ENCODE data around the gene CD22. TPM values are rescaled to one million over a fixed set of nuclear protein-coding genes. Genes with fewer than 3 reads are reported as not detected.
"Not testable (repeated sequence)": the region's sequence is repeated elsewhere in the genome, so short reads cannot be mapped to it uniquely, and the experiment has no call there.

Gene CD22
- 10 to 100 TPM in 2 of 4 donors, 1 to 10 TPM in 2; 6.6 to 31.5 (median 9.0) TPM for polyA plus RNA-seq (ENCODE audit: insufficient read length in 4 of 4)

DNA sequence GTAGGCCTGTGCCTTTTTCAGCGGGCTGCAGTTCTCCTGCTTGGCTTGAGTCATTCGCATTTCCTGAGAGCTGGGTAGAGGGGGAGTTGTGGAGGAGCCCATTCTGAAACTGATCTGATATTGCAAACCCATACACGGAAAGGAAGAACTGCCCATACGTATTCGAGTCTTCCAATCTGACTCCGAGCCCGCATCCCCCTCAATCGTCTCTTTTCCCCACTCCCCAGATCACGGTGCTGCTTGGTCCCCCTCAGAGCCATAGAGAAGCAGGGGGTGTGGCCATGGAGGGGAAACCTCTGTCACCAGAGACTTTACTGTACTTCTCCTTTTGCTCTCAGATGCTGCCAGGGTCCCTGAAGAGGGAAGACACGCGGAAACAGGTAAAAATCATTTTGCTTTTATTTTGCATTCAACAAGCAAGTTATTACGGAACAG is at the start of gene CD22:
Gene CD22 (plus strand): TSS at position 337 of the 435 bp plus-strand sequence. CDS start 2,854 bp downstream, outside the sequence.
- DNase-seq (ENCODE audit: low read depth in 4 of 4, low spot score in 3 of 4), result no peak

DNA sequence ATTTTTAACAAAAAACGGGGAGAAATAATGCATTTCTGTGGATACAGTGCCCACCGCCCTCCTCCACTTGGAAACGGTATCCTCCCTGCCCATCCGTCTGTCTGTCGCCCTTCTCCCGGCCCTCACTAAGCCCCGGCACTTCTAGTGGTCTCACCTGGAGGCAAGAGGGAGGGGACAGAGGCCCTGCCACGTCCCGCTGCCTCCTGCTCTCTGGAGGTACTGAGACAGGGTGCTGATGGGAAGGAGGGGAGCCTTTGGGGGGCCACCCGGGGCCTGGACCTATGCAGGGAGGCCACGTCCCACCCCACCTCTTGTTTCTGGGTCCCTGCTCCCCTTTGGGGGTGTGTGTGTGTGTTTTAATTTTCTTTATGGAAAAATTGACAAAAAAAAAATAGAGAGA is 49.6 kb upstream of the CD22 start:
- DNase-seq (ENCODE audit: low read depth in 4 of 4, low spot score in 3 of 4), result no peak

- DNase-seq (ENCODE audit: low read depth in 4 of 4, low spot score in 3 of 4), result no peak
Measured at GRCh38 chr19:35279985-35280821, 48.8 kb upstream of the CD22 start.

GRCh38 chr19:35281303-35281702 is 47.7 kb upstream of the CD22 start:
- no peak for DNase-seq (ENCODE audit: low read depth in 4 of 4, low spot score in 3 of 4)

DNA sequence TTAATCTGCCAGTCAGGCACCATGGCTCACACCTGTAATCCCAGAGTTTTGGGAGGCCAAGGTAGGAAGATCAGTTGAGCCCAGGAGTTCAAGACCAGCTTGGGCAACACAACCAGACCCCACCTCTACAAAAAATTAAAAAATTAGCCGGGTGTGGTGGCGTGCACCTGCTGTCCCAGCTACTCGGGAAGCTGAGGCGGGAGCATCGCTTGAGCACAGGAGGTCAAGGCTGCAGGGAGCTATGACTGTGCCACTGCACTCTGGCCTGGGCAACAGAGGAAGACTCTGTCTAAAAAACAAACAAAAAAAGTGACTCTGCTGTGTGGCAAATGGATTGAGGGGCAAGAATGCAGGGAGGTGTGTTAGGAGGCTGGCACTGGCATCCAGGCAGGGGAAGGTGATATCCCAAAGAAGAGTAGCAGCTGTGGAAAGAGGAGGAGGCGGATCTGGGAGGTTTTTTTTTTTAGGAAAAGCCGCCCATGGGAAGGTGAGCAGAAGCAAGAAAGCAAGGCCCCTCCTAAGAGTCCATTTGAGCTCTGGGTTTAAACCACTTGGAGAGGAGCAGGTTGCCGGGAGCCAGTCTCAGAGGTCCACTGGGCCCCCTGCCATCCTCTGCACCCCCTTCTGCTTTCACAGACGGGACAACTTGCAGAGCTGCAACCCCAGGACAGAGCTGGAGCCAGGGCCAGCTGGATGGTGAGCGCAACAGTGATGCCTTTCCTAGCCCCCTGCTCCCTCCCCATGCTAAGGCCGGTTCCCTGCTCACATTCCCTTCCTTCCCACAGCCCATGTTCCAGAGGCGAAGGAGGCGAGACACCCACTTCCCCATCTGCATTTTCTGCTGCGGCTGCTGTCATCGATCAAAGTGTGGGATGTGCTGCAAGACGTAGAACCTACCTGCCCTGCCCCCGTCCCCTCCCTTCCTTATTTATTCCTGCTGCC is 44.6 kb upstream of the CD22 start:
- DNase-seq (ENCODE audit: low read depth in 4 of 4, low spot score in 3 of 4), result no peak

DNA sequence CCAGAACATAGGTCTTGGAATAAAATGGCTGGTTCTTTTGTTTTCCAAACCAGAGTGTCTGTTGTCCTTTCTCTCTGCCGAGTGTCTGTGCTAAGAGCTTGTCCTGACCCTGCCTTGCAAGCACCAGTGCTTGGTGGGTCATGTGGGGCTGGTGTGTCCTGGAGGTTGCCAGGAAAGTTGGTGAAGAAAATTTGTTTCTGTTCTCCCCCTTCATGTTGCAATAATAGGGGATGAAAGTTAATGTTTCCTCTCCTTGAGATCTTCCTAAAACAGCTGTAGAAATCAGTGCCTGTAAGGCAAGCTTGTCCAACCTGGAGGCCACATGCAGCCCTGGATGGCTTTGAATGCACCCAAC is 43.9 kb upstream of the CD22 start:
- no peak for DNase-seq (ENCODE audit: low read depth in 4 of 4, low spot score in 3 of 4)

DNA sequence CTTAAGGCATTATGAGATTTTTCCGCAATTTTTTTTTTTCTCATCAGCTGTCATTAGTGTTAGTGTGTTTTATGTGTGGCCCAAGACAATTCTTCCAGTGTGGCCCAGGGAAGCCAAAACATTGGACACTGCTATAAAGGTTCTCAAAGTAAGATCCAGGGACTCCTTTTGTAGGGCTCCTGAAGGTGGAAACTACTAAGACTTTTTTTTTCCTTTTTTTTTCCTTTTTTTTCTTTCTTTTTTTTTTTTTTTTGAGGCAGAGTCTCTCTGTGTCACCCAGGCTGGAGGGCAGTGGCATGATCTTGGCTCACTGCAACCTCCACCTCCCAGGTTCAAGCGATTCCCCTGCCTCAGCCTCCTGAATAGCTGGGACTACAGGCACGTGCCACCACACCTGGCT is 43.5 kb upstream of the CD22 start:
- not testable (repeated sequence) for DNase-seq (ENCODE audit: low read depth in 4 of 4, low spot score in 3 of 4)

- not testable (repeated sequence) for DNase-seq (ENCODE audit: low read depth in 4 of 4, low spot score in 3 of 4)
Measured at GRCh38 chr19:35286101-35286500, 42.9 kb upstream of the CD22 start.

DNA sequence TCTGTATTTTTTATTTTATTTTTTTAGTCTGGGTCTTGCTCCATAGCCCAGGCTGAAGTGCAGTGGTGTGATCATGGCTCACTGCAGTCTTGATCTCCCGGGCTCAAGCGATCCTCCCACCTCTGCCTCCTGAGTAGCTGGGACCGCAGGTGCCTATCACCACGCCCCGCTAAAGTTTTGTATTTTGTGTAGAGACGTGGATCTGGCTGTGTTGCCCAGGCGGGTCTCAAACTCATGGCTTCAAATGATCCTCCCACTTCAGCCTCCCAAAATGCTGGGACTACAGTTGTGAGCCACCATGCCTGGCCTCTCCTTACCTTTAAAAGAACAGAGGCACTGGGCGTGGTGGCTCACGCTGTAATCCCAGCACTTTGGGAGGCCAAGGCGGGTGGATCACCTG is 41.3 kb upstream of the CD22 start:
- no peak for DNase-seq (ENCODE audit: low read depth in 4 of 4, low spot score in 3 of 4)

- DNase-seq (ENCODE audit: low read depth in 4 of 4, low spot score in 3 of 4), result no peak
Measured at GRCh38 chr19:35288331-35288730, 40.7 kb upstream of the CD22 start.

DNA sequence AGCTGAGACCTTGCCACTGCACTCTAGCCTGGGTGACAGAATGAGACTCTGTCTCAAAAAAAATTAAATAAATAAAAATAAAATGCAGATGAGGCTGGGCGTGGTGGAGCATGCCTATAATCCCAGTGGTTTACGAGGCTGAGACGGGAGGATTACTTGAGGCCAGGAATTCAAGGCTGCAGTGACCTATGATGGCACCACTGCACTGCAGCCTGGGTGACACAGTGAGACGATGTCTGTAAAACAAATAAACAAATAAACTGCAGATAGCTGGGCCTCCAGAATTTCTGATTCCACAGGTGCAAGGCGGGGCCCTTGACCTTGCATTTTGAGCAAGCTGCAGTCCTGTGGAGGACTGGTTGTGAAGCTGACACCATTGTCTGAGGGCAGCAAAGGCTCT is 40.1 kb upstream of the CD22 start:
- no peak for DNase-seq (ENCODE audit: low read depth in 4 of 4, low spot score in 3 of 4)

GRCh38 chr19:35290381-35291127 is 38.4 kb upstream of the CD22 start:
- no peak for DNase-seq (ENCODE audit: low read depth in 4 of 4, low spot score in 3 of 4)

DNA sequence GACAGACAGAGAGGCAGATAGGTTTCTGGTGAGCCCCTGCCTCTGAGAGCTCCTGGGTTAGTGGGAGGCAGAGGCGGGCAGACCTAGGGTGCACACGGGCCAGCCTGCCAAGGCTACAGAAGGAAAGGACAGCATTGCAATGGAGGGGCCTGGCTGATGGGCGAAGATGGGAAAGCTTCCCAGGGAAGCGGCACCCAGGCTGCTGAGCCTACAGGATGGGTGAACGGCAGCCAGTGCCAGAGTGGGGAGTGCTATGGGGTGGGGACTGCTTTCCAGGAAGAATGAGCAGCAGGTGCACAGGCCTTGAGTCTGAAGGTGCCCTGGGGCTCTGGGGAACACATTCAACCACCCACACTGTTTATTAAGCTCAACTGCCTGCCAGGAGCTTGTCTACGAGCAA is 37.7 kb upstream of the CD22 start:
- no peak for DNase-seq (ENCODE audit: low read depth in 4 of 4, low spot score in 3 of 4)

DNA sequence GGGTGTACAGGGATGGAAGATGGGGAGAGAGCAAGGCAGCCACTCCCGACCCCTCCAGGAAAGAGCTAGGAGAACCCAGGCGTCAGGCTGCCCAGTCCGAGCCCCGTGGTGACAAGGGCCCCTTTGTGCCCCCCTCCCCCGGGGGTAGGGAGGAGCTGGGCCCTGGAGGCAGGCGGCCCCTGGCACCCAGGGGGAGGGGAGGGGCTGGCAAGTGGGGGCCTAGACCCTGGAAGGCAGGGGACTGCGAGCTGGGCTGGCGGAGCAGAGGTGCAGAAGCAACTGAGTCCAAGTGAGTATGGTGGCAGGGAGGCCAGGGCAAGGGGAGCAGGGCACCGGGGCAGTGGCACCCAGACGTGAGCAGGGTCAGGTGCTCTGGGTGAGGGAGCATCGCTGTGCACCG is 37.1 kb upstream of the CD22 start, which contains the start of gene MAG:
Gene MAG (plus strand): TSS at position 246 of the 400 bp plus-strand sequence. CDS start 3,248 bp downstream, outside the sequence.
- DNase-seq (ENCODE audit: low read depth in 4 of 4, low spot score in 3 of 4), result no peak

- no peak for DNase-seq (ENCODE audit: low read depth in 4 of 4, low spot score in 3 of 4)
Measured at GRCh38 chr19:35292421-35293362, 36.3 kb upstream of the CD22 start.

DNA sequence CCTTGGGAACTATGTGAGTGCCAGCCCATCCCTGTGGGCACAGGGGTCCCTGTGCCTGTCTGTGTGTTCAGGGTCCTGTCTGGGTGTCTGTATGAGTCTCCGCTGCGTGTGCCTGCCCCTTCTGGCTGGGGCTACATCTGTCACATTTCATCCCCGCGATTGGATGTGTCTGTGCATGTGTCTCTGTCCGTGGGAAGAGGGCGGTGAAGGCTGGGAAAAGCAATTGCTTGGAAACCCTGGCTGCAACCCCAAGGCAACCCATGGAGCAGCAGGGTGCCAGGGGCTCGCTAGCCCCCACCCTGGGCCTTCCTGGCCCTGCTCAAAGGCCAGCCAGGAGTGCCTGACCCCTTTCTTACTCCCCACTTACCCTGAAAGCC is 35.6 kb upstream of the CD22 start:
- no peak for DNase-seq (ENCODE audit: low read depth in 4 of 4, low spot score in 3 of 4)

GRCh38 chr19:35293808-35294207 is 35.2 kb upstream of the CD22 start:
- DNase-seq (ENCODE audit: low read depth in 4 of 4, low spot score in 3 of 4), result no peak

DNA sequence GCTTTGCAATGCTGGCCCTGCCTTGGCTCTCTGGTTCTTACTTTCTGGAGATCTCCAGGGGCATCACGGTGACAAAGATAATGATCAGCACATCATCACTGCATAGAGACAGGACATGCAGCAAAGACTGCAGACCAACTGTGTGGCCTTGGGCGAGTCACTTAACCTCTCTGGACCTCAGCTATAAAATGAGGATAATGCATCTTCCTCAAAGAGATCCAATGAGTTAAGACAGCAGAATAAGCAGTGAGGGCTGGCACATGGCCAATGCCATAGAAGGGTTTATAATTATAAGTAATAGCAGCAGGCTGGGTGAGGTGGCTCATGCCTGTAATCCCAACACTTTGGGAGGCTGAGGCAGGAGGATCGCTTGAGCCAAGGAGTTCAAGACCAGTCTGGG is 34.7 kb upstream of the CD22 start:
- DNase-seq (ENCODE audit: low read depth in 4 of 4, low spot score in 3 of 4), result no peak

Measured in right renal pelvis (tissue), 4 donors.